ENCODE measurements around the gene ADAM22.

DNA sequence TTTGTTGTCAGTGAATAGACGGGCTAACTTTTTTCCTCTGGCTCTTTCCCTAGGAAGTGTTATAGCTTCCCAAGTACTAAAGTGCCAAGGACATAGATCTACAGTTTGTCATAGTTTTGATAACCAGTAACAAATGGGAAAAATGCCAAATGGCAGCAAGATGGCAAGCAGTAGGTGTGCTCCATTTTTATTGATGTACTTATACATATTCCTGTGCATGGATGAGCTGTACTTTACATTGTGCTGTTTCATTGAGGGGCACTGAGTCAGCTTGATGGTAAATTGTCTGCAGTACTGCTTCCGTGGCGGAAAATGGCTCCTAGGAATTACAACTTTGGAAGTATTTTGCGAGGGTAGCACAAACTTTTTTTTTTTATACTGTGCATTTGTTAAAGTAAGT is 7.1 kb downstream of the ADAM22 start:
- TF ChIP-seq, protein P1, sequence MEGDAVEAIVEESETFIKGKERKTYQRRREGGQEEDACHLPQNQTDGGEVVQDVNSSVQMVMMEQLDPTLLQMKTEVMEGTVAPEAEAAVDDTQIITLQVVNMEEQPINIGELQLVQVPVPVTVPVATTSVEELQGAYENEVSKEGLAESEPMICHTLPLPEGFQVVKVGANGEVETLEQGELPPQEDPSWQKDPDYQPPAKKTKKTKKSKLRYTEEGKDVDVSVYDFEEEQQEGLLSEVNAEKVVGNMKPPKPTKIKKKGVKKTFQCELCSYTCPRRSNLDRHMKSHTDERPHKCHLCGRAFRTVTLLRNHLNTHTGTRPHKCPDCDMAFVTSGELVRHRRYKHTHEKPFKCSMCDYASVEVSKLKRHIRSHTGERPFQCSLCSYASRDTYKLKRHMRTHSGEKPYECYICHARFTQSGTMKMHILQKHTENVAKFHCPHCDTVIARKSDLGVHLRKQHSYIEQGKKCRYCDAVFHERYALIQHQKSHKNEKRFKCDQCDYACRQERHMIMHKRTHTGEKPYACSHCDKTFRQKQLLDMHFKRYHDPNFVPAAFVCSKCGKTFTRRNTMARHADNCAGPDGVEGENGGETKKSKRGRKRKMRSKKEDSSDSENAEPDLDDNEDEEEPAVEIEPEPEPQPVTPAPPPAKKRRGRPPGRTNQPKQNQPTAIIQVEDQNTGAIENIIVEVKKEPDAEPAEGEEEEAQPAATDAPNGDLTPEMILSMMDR (conservative IDR thresholded peaks at IDR 0.05), result no peak
- TF ChIP-seq EZH2 (IDR thresholded peaks at IDR 0.05; ENCODE audit: low read depth), result no peak
